Transverse colon (tissue), 3 donors: ENCODE data around the gene PRDX2.

Source experiments
- EP300 ChIP-seq: sonication (generic); formaldehyde crosslinking; IDR thresholded peaks from one replicate; pipeline ENCODE4 v1.6.1; 2017; ENCODE audit warnings: antibody characterized with exemption, low read depth
- POLR2A ChIP-seq: fragments of 450-650 bp; IDR thresholded peaks from one replicate; pipeline ENCODE4 v1.6.1; 2016; ENCODE audit warnings: antibody characterized with exemption, mild to moderate bottlenecking, moderate library complexity
- TF ChIP-seq, protein P1 (sequence below), 5 experiments: fragments of 200-600 bp in 3 of 5; fragments of 450-650 bp in 2 of 5; sonication (generic) in 3 of 5; IDR thresholded peaks; 1 replicate in 2 of 5; 2 replicates in 3 of 5; pipeline ENCODE4 v1.5.1; 2016 to 2017; ENCODE audit warnings: antibody characterized with exemption in 5 of 5, inconsistent platforms in 3 of 5, mild to moderate bottlenecking in 2 of 5, moderate library complexity in 1 of 5

GRCh38 chr19:12790628-12791344, 10.8 kb downstream of the PRDX2 start:
- TF ChIP-seq, protein P1, sequence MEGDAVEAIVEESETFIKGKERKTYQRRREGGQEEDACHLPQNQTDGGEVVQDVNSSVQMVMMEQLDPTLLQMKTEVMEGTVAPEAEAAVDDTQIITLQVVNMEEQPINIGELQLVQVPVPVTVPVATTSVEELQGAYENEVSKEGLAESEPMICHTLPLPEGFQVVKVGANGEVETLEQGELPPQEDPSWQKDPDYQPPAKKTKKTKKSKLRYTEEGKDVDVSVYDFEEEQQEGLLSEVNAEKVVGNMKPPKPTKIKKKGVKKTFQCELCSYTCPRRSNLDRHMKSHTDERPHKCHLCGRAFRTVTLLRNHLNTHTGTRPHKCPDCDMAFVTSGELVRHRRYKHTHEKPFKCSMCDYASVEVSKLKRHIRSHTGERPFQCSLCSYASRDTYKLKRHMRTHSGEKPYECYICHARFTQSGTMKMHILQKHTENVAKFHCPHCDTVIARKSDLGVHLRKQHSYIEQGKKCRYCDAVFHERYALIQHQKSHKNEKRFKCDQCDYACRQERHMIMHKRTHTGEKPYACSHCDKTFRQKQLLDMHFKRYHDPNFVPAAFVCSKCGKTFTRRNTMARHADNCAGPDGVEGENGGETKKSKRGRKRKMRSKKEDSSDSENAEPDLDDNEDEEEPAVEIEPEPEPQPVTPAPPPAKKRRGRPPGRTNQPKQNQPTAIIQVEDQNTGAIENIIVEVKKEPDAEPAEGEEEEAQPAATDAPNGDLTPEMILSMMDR (IDR thresholded peaks at IDR 0.05): no peak
- TF ChIP-seq POLR2A (no peak), EP300 (no peak)
